Stimulated activated CD8-positive, alpha-beta memory T cell treated with anti-CD3 and anti-CD28 coated beads, Interleukin-15, amount 100 ng/mL, for 4 hours (primary cell): ENCODE results near the gene NADK2.
"Not testable (repeated sequence)": the region's sequence is repeated elsewhere in the genome, so short reads cannot be mapped to it uniquely, and the experiment has no call there.

Experiments
- DNase-seq, 2 donors: peaks; one replicate each; pipeline ENCODE4 v3.0.0-alpha.2; 2020; ENCODE audit warnings: low read depth in 2 of 2

NADK2 gene

GRCh38 chr5:36208786-36209185 lies 32.9 kb downstream of the NADK2 start:
- DNase-seq, result no peak

- no peak for DNase-seq
Observed at GRCh38 chr5:36206913-36207312, 34.8 kb downstream of the NADK2 start.

- no peak for DNase-seq
Observed at GRCh38 chr5:36205329-36205728, 36.4 kb downstream of the NADK2 start.

GRCh38 chr5:36202521-36202961 lies 39.2 kb downstream of the NADK2 start:
- no peak for DNase-seq

- no peak for DNase-seq
Observed at GRCh38 chr5:36200513-36200912, 41.2 kb downstream of the NADK2 start.

- DNase-seq, result no peak
Observed at GRCh38 chr5:36199620-36200019, 42.1 kb downstream of the NADK2 start.

- DNase-seq, result not testable (repeated sequence)
Observed at GRCh38 chr5:36198783-36199182, 42.9 kb downstream of the NADK2 start.

- DNase-seq, result no peak
Observed at GRCh38 chr5:36198281-36198680, 43.4 kb downstream of the NADK2 start.

- no peak for DNase-seq
Observed at GRCh38 chr5:36193746-36194145, 48.0 kb downstream of the NADK2 start.

- DNase-seq, result not testable (repeated sequence)
Observed at GRCh38 chr5:36184408-36184807, 57.3 kb downstream of the NADK2 start.

- DNase-seq, result no peak
Observed at GRCh38 chr5:36181774-36182173, 60.0 kb downstream of the NADK2 start.

- DNase-seq, result no peak
Observed at GRCh38 chr5:36180556-36181350, 61.0 kb downstream of the NADK2 start.

GRCh38 chr5:36179950-36180349 lies 61.8 kb downstream of the NADK2 start:
- no peak for DNase-seq

- no peak for DNase-seq
Observed at GRCh38 chr5:36178524-36178890, 63.2 kb downstream of the NADK2 start.

- DNase-seq, result no peak
Observed at GRCh38 chr5:36177715-36178523, 63.8 kb downstream of the NADK2 start.

GRCh38 chr5:36177154-36177553 lies 64.6 kb downstream of the NADK2 start:
- DNase-seq, result no peak

GRCh38 chr5:36175043-36175442 lies 66.7 kb downstream of the NADK2 start:
- no peak for DNase-seq

GRCh38 chr5:36174119-36174518 lies 67.6 kb downstream of the NADK2 start:
- DNase-seq, result no peak

- no peak for DNase-seq
Observed at GRCh38 chr5:36173426-36173825, 68.3 kb downstream of the NADK2 start.

- DNase-seq, result no peak
Observed at GRCh38 chr5:36172599-36172998, 69.1 kb downstream of the NADK2 start.

GRCh38 chr5:36170832-36171424 lies 70.8 kb downstream of the NADK2 start:
- no peak for DNase-seq

- DNase-seq, result no peak
Observed at GRCh38 chr5:36168737-36169136, 73.0 kb downstream of the NADK2 start.

GRCh38 chr5:36164461-36164860 lies 77.3 kb downstream of the NADK2 start:
- DNase-seq, result no peak
